Peyer's patch (tissue), 4 donors: ENCODE results near the gene PNN. TPM values are rescaled to one million over a fixed set of nuclear protein-coding genes. Genes with fewer than 3 reads are reported as not detected.
"Not testable (repeated sequence)": the region's sequence is repeated elsewhere in the genome, so short reads cannot be mapped to it uniquely, and the experiment has no call there.

Experiments used
- DNase-seq, 3 donors: peaks; one replicate each; pipeline ENCODE4 v3.0.0-alpha.2; 2017 to 2019
- H3K27ac ChIP-seq, 4 donors: fragments of 200-600 bp; sonication (generic); one replicate each; pipeline ENCODE4 v1.5.1; 2016 to 2019
- H3K27me3 ChIP-seq, 2 donors: fragments of 200-600 bp; sonication (generic); one replicate each; pipeline ENCODE4 v1.5.1; 2019
- H3K36me3 ChIP-seq, 3 donors: fragments of 200-600 bp; sonication (generic); one replicate each; pipeline ENCODE4 v1.5.1; 2016 to 2019
- H3K4me1 ChIP-seq, 4 donors: fragments of 200-600 bp; sonication (generic); one replicate each; pipeline ENCODE4 v1.5.1; 2016 to 2019
- H3K4me3 ChIP-seq, 4 donors: fragments of 200-600 bp; sonication (generic); 1 replicate in 3 of 4; 2 replicates in 1 of 4; pipeline ENCODE4 v1.5.1; 2016 to 2019; ENCODE audit warnings: mild to moderate bottlenecking in 1 of 4
- H3K9me3 ChIP-seq, 4 donors: fragments of 200-600 bp; sonication (generic); one replicate each; pipeline ENCODE4 v1.5.1; 2016 to 2019; ENCODE audit warnings: mild to moderate bottlenecking in 1 of 4
- POLR2A ChIP-seq, 2 donors: fragments of 450-650 bp; IDR thresholded peaks; one replicate each; pipeline ENCODE4 v1.5.1; 2017; ENCODE audit warnings: antibody characterized with exemption in 2 of 2, mild to moderate bottlenecking in 2 of 2, moderate library complexity in 2 of 2
- total RNA-seq, 4 donors: library from RNA; depleted of rRNA; stranded (reverse); fragments of >200 nt; gene quantifications; one replicate each; pipeline ENCODE4 v1.1.0, GENCODE V29; 2016
- TF ChIP-seq, protein P1 (sequence below), 6 experiments: fragments of 450-650 bp in 4 of 6; fragments of 200-600 bp in 2 of 6; sonication (generic) in 1 of 6; IDR thresholded peaks; one replicate each; pipeline ENCODE4 v1.5.1; 2017 to 2019; ENCODE audit warnings: antibody characterized with exemption in 6 of 6, mild to moderate bottlenecking in 3 of 6, moderate library complexity in 1 of 6

Gene PNN
- total RNA-seq, 4 donors from 2014 or later = 48.3 to 125 (median 63.4) TPM

DNA sequence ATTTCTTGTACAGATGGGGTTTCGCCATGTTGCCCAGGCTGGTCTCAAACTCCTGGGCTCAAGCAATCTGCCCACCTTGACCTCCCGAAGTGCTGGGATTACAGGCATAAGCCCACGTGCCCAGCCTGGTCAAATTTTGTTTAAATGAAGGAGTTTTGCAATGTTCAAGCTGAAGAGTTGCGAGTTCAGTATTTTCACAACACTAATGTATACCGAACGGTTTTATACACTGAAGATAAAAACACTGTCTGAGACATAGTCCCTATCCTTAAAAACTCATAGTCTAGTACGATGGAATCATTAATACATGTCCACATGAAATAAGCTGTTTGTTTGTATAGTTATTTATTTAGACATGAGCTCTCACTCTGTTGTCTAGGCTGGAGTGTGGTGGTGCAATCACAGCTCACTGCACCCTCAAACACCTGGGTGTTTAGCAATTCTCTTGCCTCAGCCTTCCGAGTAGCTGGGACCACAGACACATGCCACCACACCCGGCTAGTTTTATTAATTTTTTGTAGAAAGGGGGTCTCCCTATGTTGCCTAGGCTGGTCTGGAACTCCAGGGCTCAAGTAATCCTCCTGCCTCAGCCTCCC, 20.4 kb upstream of the PNN start:
- DNase-seq = no peak
- Histone ChIP-seq H3K4me3 (no peak overlapping the region), H3K27me3 (no peaks in the 10 kb centered on the region), H3K27ac (no peak overlapping the region), H3K36me3 (peaks cover 0 to 84% (median 0%) of the 10 kb centered on the region in 3 donors), H3K4me1 (no peaks in the 10 kb centered on the region), H3K9me3 (no peaks in the 10 kb centered on the region)
- TF ChIP-seq POLR2A (IDR thresholded peaks at IDR 0.05) = no peak
- TF ChIP-seq, protein P1, sequence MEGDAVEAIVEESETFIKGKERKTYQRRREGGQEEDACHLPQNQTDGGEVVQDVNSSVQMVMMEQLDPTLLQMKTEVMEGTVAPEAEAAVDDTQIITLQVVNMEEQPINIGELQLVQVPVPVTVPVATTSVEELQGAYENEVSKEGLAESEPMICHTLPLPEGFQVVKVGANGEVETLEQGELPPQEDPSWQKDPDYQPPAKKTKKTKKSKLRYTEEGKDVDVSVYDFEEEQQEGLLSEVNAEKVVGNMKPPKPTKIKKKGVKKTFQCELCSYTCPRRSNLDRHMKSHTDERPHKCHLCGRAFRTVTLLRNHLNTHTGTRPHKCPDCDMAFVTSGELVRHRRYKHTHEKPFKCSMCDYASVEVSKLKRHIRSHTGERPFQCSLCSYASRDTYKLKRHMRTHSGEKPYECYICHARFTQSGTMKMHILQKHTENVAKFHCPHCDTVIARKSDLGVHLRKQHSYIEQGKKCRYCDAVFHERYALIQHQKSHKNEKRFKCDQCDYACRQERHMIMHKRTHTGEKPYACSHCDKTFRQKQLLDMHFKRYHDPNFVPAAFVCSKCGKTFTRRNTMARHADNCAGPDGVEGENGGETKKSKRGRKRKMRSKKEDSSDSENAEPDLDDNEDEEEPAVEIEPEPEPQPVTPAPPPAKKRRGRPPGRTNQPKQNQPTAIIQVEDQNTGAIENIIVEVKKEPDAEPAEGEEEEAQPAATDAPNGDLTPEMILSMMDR (IDR thresholded peaks at IDR 0.05) = no peak

DNA sequence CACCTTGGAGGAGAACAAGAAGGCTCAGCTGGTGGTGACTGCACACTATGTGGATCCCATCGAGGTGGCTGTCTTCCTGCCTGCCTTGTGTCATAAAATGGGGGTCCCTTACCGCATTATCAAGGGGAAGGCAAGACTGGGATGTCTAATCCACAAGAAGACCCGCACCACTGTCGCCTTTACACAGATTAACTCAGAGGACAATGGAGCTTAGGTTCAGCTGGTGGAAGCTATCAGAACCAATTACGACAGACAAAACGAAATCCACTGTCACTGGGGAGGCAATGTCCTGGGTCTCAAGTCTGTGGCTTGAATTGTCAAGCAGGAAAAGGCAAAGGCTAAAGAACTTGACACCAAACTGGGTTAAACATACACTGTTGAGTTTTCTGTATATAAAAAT, 17.6 kb upstream of the PNN start:
- no peaks in the 10 kb centered on the region for H3K27me3 ChIP-seq
- no peak overlapping the region for H3K4me3 ChIP-seq
- H3K27ac ChIP-seq = no peak overlapping the region
- no peaks in the 10 kb centered on the region for H3K9me3 ChIP-seq
- TF ChIP-seq POLR2A (IDR thresholded peaks at IDR 0.05) = no peak
- TF ChIP-seq, protein P1 (IDR thresholded peaks at IDR 0.05) = no peak
- H3K36me3 ChIP-seq = peaks cover 0 to 72% (median 0%) of the 10 kb centered on the region in 3 donors
- no peaks in the 10 kb centered on the region for H3K4me1 ChIP-seq
- DNase-seq = no peak

DNA sequence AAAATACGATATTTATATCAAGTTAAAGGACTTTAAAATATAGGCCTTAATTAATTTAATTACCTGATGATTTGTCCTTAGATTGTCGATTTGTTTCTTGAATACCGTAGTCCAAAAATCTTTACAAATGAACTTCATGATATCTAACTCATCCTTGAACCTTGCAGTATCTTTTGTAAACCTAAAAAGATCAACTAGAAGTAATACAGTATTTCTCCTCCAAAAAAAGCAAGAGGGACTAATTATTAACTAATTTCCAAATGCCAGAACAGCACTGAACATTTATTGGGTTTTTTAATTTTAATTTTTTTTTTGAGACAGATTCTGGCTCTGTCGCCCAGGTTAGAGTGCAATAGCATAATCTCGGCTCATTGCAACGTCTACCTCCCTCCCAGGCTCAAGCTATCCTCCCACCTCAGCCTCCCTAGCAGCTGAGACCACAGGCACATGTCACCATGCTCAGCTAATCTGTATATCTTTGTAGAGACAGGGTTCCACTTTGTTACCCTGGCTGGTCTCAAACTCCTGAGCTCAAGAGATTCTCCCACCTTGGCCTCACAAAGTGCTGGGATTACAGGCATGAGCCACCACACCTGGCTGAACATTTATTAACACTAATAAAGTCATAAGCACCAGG, 16.7 kb upstream of the PNN start:
- Histone ChIP-seq H3K9me3 (no peaks in the 10 kb centered on the region), H3K4me3 (no peak overlapping the region), H3K36me3 (peaks cover 0 to 69% (median 0%) of the 10 kb centered on the region in 3 donors), H3K27me3 (no peaks in the 10 kb centered on the region), H3K27ac (no peak overlapping the region), H3K4me1 (no peaks in the 10 kb centered on the region)
- TF ChIP-seq, protein P1 (IDR thresholded peaks at IDR 0.05) = no peak
- no peak for DNase-seq

DNA sequence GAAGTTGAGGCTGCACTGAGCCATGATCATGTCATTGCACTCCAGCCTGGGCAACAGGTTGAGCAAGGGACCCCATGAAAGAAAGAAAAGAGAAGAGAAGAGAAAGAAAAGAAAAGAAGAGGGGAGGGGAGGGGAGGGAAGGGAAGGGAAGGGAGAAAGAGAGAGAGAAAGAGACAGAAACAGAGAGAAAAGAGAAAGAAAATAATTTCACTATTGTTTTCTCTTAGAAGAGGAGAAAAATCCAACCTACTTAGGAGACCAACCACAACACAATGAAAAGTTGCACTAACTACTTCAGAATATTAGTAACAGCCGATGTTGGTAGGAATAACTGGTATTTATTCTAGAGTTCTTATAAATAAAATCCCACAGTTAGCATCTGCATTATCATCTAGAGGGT, 14.6 kb upstream of the PNN start:
- no peak for TF ChIP-seq POLR2A (IDR thresholded peaks at IDR 0.05)
- TF ChIP-seq, protein P1 (IDR thresholded peaks at IDR 0.05) = no peak
- Histone ChIP-seq H3K27me3 (no peaks in the 10 kb centered on the region), H3K36me3 (peaks cover 0 to 59% (median 0%) of the 10 kb centered on the region in 3 donors), H3K4me3 (no peak overlapping the region), H3K4me1 (no peaks in the 10 kb centered on the region), H3K9me3 (no peaks in the 10 kb centered on the region), H3K27ac (no peak overlapping the region)
- no peak for DNase-seq

DNA sequence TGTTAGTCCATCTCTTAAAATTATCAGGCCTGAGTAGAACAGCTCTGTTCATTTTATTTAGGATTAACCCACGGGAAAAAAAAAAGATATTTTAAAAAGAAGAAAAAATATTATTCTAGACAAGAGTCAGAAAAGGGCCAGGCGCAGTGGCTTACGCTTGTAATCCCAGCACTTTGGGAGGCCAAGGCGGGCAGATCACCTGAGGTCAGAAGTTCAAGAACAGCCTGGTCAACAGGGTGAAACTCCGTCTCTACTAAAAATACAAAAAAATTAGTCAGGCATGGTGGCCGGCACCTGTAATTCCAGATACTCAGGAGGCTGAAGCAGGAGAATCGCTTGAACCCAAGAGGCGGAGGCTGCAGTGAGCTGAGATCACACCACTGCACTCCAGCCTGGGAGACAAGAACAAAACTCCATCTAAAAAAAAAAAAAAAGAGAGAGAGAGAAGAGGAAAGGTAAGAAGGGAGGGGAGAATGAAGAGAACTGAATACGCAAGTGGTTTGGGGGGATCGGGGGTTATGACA, 7.2 kb upstream of the PNN start:
- H3K4me3 ChIP-seq, H3K27ac ChIP-seq, H3K27me3 ChIP-seq, H3K9me3 ChIP-seq, DNase-seq: not testable (repeated sequence)
- H3K36me3 ChIP-seq = peaks cover 0 to 19% (median 0%) of the 10 kb centered on the region in 3 donors
- peaks cover 0 to 24% (median 2%) of the 10 kb centered on the region in 4 donors for H3K4me1 ChIP-seq

DNA sequence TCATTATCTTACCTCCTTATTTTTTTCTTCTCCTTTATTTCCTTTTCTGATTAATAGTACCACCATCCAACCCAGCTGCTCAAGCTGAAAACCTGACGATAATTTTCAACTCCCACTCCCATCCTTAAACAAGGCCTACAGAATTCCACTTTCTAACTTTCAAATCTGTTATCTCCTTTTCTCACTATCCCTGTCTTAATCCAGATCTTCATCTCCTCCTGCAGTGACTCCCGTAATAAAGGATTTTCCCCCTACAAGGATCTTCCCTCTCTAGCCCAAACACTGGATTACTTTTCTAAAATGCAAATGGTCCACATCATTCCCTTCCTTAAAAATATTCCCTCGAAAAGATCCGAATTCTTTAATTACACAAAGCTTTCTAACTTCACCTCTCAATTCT, 6.5 kb upstream of the PNN start:
- H3K4me3 ChIP-seq = peak overlapping the region in 2 of 4 donors; percentile 86 to 97
- no peak for TF ChIP-seq POLR2A (IDR thresholded peaks at IDR 0.05)
- TF ChIP-seq, protein P1 (IDR thresholded peaks at IDR 0.05) = no peak
- peaks cover 0 to 24% (median 2%) of the 10 kb centered on the region in 4 donors for H3K4me1 ChIP-seq

More for the DNA sequence above, 6.5 kb upstream of the PNN start:
- no peaks in the 10 kb centered on the region for H3K9me3 ChIP-seq
- no peak for DNase-seq
- no peaks in the 10 kb centered on the region for H3K27me3 ChIP-seq
- H3K36me3 ChIP-seq = peaks cover 0 to 18% (median 0%) of the 10 kb centered on the region in 3 donors
- no peak overlapping the region for H3K27ac ChIP-seq
